ENCODE measurements around the gene FARSB. TPM values are rescaled to one million over a fixed set of nuclear protein-coding genes. Genes with fewer than 3 reads are reported as not detected.

Gene FARSB
- total RNA-seq, 2 donors from 2014 or later = 11.3 to 13.7 TPM

DNA sequence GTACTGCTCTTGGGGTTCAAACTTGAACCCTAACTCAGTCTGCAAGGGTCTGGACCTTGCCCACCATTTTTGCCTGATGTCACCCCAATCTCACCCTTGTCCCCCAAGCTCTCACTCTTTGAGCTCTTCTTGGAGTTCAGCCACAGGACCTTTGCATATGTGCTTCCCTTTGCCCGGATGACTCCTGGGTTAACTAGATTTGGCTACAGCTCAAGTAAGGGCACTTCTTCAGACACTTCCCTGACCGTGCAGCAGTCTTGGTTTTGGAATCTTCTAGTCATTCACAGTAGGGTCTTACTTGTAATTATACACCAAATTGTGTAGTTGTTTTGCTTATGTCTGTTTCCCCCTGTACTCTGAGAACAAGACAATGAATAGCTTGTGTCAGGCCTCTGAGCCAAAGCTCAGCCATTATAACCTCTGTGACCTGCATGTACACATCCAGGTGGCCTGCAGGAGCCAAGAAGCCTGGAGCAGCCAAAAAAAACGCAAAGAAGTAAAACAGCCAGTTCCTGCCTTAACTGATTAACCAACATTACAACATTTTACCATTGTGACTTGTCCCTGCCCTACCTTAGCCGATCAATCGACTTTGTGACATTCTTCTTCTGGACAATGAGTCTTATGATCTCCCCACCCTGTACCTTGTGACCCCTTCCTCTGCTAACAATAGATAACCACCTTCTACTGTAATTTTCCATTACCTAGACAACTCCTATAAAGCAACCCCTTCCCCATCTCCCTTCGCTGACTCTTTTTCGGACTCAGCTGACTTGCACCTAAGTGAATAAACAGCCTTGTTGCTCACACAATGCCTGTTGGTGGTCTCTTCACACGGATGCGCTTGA is 14.5 kb upstream of the FARSB start:
- no peaks in the 10 kb centered on the region for H3K36me3 ChIP-seq
- H3K27me3 ChIP-seq = no peaks in the 10 kb centered on the region
- H3K4me1 ChIP-seq = peaks cover 0 to 13% of the 10 kb centered on the region in 2 donors
- no peak overlapping the region for H3K4me3 ChIP-seq
- DNase-seq (ENCODE audit: low spot score) = no peak
- TF ChIP-seq, protein P1, sequence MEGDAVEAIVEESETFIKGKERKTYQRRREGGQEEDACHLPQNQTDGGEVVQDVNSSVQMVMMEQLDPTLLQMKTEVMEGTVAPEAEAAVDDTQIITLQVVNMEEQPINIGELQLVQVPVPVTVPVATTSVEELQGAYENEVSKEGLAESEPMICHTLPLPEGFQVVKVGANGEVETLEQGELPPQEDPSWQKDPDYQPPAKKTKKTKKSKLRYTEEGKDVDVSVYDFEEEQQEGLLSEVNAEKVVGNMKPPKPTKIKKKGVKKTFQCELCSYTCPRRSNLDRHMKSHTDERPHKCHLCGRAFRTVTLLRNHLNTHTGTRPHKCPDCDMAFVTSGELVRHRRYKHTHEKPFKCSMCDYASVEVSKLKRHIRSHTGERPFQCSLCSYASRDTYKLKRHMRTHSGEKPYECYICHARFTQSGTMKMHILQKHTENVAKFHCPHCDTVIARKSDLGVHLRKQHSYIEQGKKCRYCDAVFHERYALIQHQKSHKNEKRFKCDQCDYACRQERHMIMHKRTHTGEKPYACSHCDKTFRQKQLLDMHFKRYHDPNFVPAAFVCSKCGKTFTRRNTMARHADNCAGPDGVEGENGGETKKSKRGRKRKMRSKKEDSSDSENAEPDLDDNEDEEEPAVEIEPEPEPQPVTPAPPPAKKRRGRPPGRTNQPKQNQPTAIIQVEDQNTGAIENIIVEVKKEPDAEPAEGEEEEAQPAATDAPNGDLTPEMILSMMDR (IDR thresholded peaks at IDR 0.05) = no peak
- H3K9me3 ChIP-seq = no peaks in the 10 kb centered on the region
- H3K27ac ChIP-seq = no peak overlapping the region

GRCh38 chr2:222669353-222669752 is 13.5 kb upstream of the FARSB start:
- TF ChIP-seq, protein P1 (IDR thresholded peaks at IDR 0.05) = no peak
- no peak overlapping the region for H3K27ac ChIP-seq
- H3K4me1 ChIP-seq = peaks cover 0 to 13% of the 10 kb centered on the region in 2 donors
- DNase-seq (ENCODE audit: low spot score) = no peak
- H3K36me3 ChIP-seq = no peaks in the 10 kb centered on the region
- no peaks in the 10 kb centered on the region for H3K27me3 ChIP-seq
- H3K4me3 ChIP-seq = no peak overlapping the region
- H3K9me3 ChIP-seq = no peaks in the 10 kb centered on the region

DNA sequence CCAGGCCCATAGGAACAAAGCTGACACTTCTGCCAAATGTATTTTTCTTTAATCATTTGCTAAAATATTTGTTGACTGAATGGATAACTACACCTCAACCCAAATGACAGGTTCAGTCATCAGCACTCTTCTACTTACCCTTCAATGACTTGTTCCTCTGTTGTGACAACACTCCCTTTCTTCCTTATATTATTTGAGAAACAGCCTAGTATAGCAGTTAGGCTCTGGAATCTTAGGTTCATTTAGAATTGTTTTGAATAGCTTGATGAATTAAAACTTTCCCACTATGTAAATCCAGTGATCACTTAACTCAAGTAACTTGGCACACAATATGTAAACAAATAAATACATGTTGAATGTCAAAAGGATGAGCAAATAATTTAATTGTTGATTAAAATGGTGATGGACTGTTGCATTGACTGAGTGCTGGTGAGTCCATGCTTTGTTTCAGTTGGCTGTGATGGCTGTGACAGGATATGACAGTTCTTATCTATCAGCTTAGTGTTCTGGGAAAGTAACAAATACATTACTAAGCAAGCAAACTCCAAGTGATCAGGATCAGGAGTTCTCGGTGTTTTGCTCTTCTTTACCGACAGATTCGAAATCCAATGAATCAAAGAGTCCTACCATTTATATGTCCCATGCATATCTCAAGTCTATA is 12.7 kb upstream of the FARSB start:
- H3K4me3 ChIP-seq = no peak overlapping the region
- TF ChIP-seq, protein P1 (IDR thresholded peaks at IDR 0.05) = no peak
- H3K36me3 ChIP-seq = no peaks in the 10 kb centered on the region
- no peak for DNase-seq (ENCODE audit: low spot score)
- no peak overlapping the region for H3K27ac ChIP-seq
- H3K27me3 ChIP-seq = no peaks in the 10 kb centered on the region
- H3K4me1 ChIP-seq = peaks cover 0 to 13% of the 10 kb centered on the region in 2 donors
- H3K9me3 ChIP-seq = no peaks in the 10 kb centered on the region

- TF ChIP-seq, protein P1 (IDR thresholded peaks at IDR 0.05) = no peak
- no peaks in the 10 kb centered on the region for H3K4me1 ChIP-seq
- no peak for DNase-seq (ENCODE audit: low spot score)
- no peaks in the 10 kb centered on the region for H3K9me3 ChIP-seq
- no peaks in the 10 kb centered on the region for H3K27me3 ChIP-seq
- no peak overlapping the region for H3K27ac ChIP-seq
- H3K4me3 ChIP-seq = no peak overlapping the region
- no peaks in the 10 kb centered on the region for H3K36me3 ChIP-seq
Measured at GRCh38 chr2:222663479-222663878, 7.6 kb upstream of the FARSB start.

GRCh38 chr2:222656526-222657446 is 894 bp upstream of the FARSB start:
- TF ChIP-seq, protein P1 (IDR thresholded peaks at IDR 0.05) = no peak
- peak overlapping the region in 1 of 2 donors; percentile 86 for H3K27ac ChIP-seq

More at GRCh38 chr2:222656526-222657446, 894 bp upstream of the FARSB start:
- Histone ChIP-seq H3K27me3 (no peaks in the 10 kb centered on the region), H3K9me3 (no peaks in the 10 kb centered on the region), H3K4me3 (peak overlapping the region; percentile 69 to 79), H3K4me1 (peaks cover 0 to 21% of the 10 kb centered on the region in 2 donors), H3K36me3 (no peaks in the 10 kb centered on the region)
- DNase-seq (ENCODE audit: low spot score) = no peak
